Measurements from ENCODE around the gene C16orf86. TPM values are rescaled to one million over a fixed set of nuclear protein-coding genes. Genes with fewer than 3 reads are reported as not detected.

Gene C16orf86
- total RNA-seq, 2 donors from 2014 or later, result 7.5 to 9.6 TPM

DNA sequence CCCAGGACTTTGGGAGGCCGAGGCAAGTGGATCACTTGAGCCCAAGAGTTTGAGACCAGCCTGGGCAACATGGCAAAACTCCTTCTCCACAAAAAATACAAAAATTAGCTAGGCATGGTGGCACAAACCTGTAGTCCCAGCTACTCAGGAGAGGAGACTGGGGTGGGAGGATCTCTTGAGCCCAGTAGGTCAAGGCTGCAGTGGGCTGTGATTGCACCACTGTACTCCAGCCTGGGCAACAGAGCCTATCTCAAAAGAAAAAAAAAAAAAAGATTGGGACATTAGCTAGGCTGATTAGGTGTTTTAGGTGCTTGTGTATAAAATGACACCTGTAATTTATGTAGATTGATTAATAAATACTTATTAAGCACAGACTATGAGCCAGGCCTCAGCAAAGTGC is 42.4 kb downstream of the C16orf86 start:
- H3K27ac ChIP-seq, result no peak overlapping the region
- H3K4me1 ChIP-seq, result peaks cover 24% of the 10 kb centered on the region
- 89 to 100% methylated on average over 1 of the region's 1 CpG for WGBS, 2 donors
- H3K27me3 ChIP-seq, result no peaks in the 10 kb centered on the region
- intact Hi-C loops (cut with DNase I), result no loop called here
- no peak for DNase-seq
- no peak for ATAC-seq
- H3K36me3 ChIP-seq (replicated peaks in 1 of 2; ENCODE audit: insufficient read depth in 1 of 2, low read depth in 2 of 2), result no peaks in the 10 kb centered on the region
- TF ChIP-seq, protein P1, sequence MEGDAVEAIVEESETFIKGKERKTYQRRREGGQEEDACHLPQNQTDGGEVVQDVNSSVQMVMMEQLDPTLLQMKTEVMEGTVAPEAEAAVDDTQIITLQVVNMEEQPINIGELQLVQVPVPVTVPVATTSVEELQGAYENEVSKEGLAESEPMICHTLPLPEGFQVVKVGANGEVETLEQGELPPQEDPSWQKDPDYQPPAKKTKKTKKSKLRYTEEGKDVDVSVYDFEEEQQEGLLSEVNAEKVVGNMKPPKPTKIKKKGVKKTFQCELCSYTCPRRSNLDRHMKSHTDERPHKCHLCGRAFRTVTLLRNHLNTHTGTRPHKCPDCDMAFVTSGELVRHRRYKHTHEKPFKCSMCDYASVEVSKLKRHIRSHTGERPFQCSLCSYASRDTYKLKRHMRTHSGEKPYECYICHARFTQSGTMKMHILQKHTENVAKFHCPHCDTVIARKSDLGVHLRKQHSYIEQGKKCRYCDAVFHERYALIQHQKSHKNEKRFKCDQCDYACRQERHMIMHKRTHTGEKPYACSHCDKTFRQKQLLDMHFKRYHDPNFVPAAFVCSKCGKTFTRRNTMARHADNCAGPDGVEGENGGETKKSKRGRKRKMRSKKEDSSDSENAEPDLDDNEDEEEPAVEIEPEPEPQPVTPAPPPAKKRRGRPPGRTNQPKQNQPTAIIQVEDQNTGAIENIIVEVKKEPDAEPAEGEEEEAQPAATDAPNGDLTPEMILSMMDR (IDR thresholded peaks at IDR 0.05), result no peak
- no peak for TF ChIP-seq POLR2A (IDR thresholded peaks at IDR 0.05)
- no peaks in the 10 kb centered on the region for H3K9me3 ChIP-seq
- H3K4me3 ChIP-seq, result no peak overlapping the region

DNA sequence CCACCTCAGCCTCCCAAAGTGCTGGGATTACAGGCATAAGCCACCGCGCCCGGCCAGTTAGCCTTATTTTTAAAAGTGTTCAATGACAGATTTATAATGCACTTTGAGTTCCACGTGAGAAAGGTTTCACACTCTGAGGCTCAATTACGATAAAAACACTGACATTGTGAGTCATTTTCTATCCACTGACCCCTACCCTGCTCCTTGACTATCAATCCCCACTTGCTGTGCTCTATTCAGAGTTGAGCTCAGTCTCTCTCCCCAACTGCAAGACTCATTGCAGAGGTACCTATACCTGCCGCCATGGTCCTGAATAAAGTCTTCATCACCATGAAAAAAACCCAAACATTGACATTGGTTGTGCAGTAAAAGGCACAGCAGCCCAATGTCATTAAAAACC is 44.0 kb downstream of the C16orf86 start:
- Histone ChIP-seq H3K9me3 (no peaks in the 10 kb centered on the region), H3K27me3 (no peaks in the 10 kb centered on the region), H3K4me3 (no peak overlapping the region), H3K4me1 (peaks cover 21% of the 10 kb centered on the region), H3K27ac (no peak overlapping the region), H3K36me3 (replicated peaks in 1 of 2; ENCODE audit: insufficient read depth in 1 of 2, low read depth in 2 of 2) (no peaks in the 10 kb centered on the region)
- TF ChIP-seq, protein P1 (IDR thresholded peaks at IDR 0.05), result no peak
- no peak for TF ChIP-seq POLR2A (IDR thresholded peaks at IDR 0.05)
- no peak for DNase-seq
- intact Hi-C loops (cut with DNase I), result no loop called here
- WGBS, 2 donors, result 95 to 97% methylated on average over 6 of the region's 6 CpGs
- ATAC-seq, result no peak

- Histone ChIP-seq H3K36me3 (replicated peaks in 1 of 2; ENCODE audit: insufficient read depth in 1 of 2, low read depth in 2 of 2) (no peaks in the 10 kb centered on the region), H3K4me3 (no peak overlapping the region), H3K9me3 (no peaks in the 10 kb centered on the region), H3K27ac (no peak overlapping the region), H3K27me3 (no peaks in the 10 kb centered on the region), H3K4me1 (peaks cover 51% of the 10 kb centered on the region)
- intact Hi-C loops (cut with DNase I), result no loop called here
- 71 to 82% methylated on average over 5 of the region's 5 CpGs for WGBS, 2 donors
- TF ChIP-seq POLR2A (IDR thresholded peaks at IDR 0.05), result no peak
- TF ChIP-seq, protein P1 (IDR thresholded peaks at IDR 0.05), result no peak
- DNase-seq, result no peak
- ATAC-seq, result no peak
Observed at GRCh38 chr16:67713647-67714273, 47.1 kb downstream of the C16orf86 start.

GRCh38 chr16:67714522-67714921 is 47.9 kb downstream of the C16orf86 start:
- intact Hi-C loops (cut with DNase I), result no loop called here
- ATAC-seq (no peak), DNase-seq (no peak)
- Histone ChIP-seq H3K4me1 (peaks cover 45% of the 10 kb centered on the region), H3K36me3 (replicated peaks in 1 of 2; ENCODE audit: insufficient read depth in 1 of 2, low read depth in 2 of 2) (no peaks in the 10 kb centered on the region), H3K27me3 (no peaks in the 10 kb centered on the region), H3K27ac (no peak overlapping the region), H3K9me3 (no peaks in the 10 kb centered on the region), H3K4me3 (no peak overlapping the region)
- 67 to 76% methylated on average over 1 of the region's 1 CpG for WGBS, 2 donors
- no peak for TF ChIP-seq POLR2A (IDR thresholded peaks at IDR 0.05)

GRCh38 chr16:67716097-67716496 is 49.5 kb downstream of the C16orf86 start:
- Histone ChIP-seq H3K9me3 (no peaks in the 10 kb centered on the region), H3K27ac (peak overlapping the region; percentile 35 to 62 (median 44)), H3K27me3 (no peaks in the 10 kb centered on the region), H3K36me3 (replicated peaks in 1 of 2; ENCODE audit: insufficient read depth in 1 of 2, low read depth in 2 of 2) (no peaks in the 10 kb centered on the region), H3K4me1 (peaks cover 53% of the 10 kb centered on the region), H3K4me3 (no peak overlapping the region)
- DNase-seq (peak in 1 of 4 donors; percentile 33), ATAC-seq (peak; percentile 22)
- TF ChIP-seq, protein P1 (IDR thresholded peaks at IDR 0.05), result no peak
- no peak for TF ChIP-seq POLR2A (IDR thresholded peaks at IDR 0.05)
- 32 to 41% methylated on average over 2 of the region's 2 CpGs for WGBS, 2 donors
- intact Hi-C loops (cut with DNase I), result no loop called here

Other genes starting within 250 kb of the C16orf86 start
- gene HSD11B2, start 235.7 kb upstream of the C16orf86 start, total RNA-seq, result 10 to 100 TPM in 1 of 2 donors, 1 to 10 TPM in 1; 5.4 to 13.8 TPM
- 100 to 1,000 TPM in 1 of 2 donors, 10 to 100 TPM in 1; 53.7 to 102 TPM for gene ATP6V0D1, start 185.7 kb upstream of the C16orf86 start, total RNA-seq
- gene AGRP, start 183.3 kb upstream of the C16orf86 start, total RNA-seq, result not detected
- 10 to 100 TPM; 37.9 to 62.6 TPM for gene RIPOR1, start 138.0 kb upstream of the C16orf86 start, total RNA-seq
- gene CTCF, start 104.3 kb upstream of the C16orf86 start, total RNA-seq, result 10 to 100 TPM; 24.4 to 33.0 TPM
- 1 to 10 TPM in 1 of 2 donors, under 1 TPM in 1; 0.52 to 2.3 TPM for gene CARMIL2, start 21.7 kb upstream of the C16orf86 start, total RNA-seq
- gene ACD, start 6.6 kb upstream of the C16orf86 start, total RNA-seq, result 10 to 100 TPM; 11.4 to 33.6 TPM
- gene PARD6A, start 5.9 kb upstream of the C16orf86 start, total RNA-seq, result 10 to 100 TPM; 21.1 to 22.8 TPM
- 10 to 100 TPM; 68.0 to 91.0 TPM for gene ENKD1, start 64 bp upstream of the C16orf86 start, total RNA-seq
- gene GFOD2, start 52.5 kb downstream of the C16orf86 start, total RNA-seq, result 10 to 100 TPM; 15.8 to 18.1 TPM
- 1 to 10 TPM; 6.3 to 9.3 TPM for gene RANBP10, start 139.7 kb downstream of the C16orf86 start, total RNA-seq
- 1 to 10 TPM in 1 of 2 donors, not detected in 1; 1.6 TPM for gene TSNAXIP1, start 140.1 kb downstream of the C16orf86 start, total RNA-seq
- 10 to 100 TPM; 23.7 to 42.8 TPM for gene THAP11, start 175.5 kb downstream of the C16orf86 start, total RNA-seq
- gene NUTF2, start 180.1 kb downstream of the C16orf86 start, total RNA-seq, result 10 to 100 TPM; 39.2 to 42.8 TPM
- 100 to 1,000 TPM in 1 of 2 donors, 10 to 100 TPM in 1; 57.1 to 122 TPM for gene CENPT, start 180.9 kb downstream of the C16orf86 start, total RNA-seq
- 10 to 100 TPM; 26.7 to 55.7 TPM for gene EDC4, start 206.2 kb downstream of the C16orf86 start, total RNA-seq
- gene NRN1L, start 218.1 kb downstream of the C16orf86 start, total RNA-seq, result not detected
- gene PSKH1, start 226.4 kb downstream of the C16orf86 start, total RNA-seq, result 10 to 100 TPM; 15.0 to 16.8 TPM